Frontal cortex (tissue), 1 donor: Measurements from ENCODE around the gene TOMM40. TPM values are rescaled to one million over a fixed set of nuclear protein-coding genes. Genes with fewer than 3 reads are reported as not detected.

Experiments used
- total RNA-seq: library from RNA; depleted of rRNA; stranded (reverse); fragments of >200 nt; gene quantifications from one replicate; pipeline ENCODE4 v1.2.3, GENCODE V29; 2014

Gene TOMM40
- total RNA-seq, 1 donor from 2014 or later: 30.6 TPM

Other genes starting within 250 kb of the TOMM40 start
- gene PVR, start 247.3 kb upstream of the TOMM40 start, total RNA-seq: 23.2 TPM
- 0.82 TPM for gene CEACAM19, start 219.8 kb upstream of the TOMM40 start, total RNA-seq
- not detected for gene CEACAM16, start 192.1 kb upstream of the TOMM40 start, total RNA-seq
- 0.41 TPM for gene BCL3, start 142.5 kb upstream of the TOMM40 start, total RNA-seq
- not detected for gene CBLC, start 113.4 kb upstream of the TOMM40 start, total RNA-seq
- 5.7 TPM for gene BCAM, start 82.2 kb upstream of the TOMM40 start, total RNA-seq
- 26.1 TPM for gene NECTIN2, start 45.0 kb upstream of the TOMM40 start, total RNA-seq
- gene APOE, start 14.5 kb downstream of the TOMM40 start, total RNA-seq: 77.0 TPM
- gene APOC1, start 23.4 kb downstream of the TOMM40 start, total RNA-seq: 2.9 TPM
- gene APOC4, start 51.0 kb downstream of the TOMM40 start, total RNA-seq: not detected
- gene APOC2, start 54.8 kb downstream of the TOMM40 start, total RNA-seq: 0.41 TPM
- gene CLPTM1, start 64.1 kb downstream of the TOMM40 start, total RNA-seq: 35.1 TPM
- 0.41 TPM for gene RELB, start 110.2 kb downstream of the TOMM40 start, total RNA-seq
- 5.3 TPM for gene CLASRP, start 147.8 kb downstream of the TOMM40 start, total RNA-seq
- gene ZNF296, start 185.2 kb downstream of the TOMM40 start, total RNA-seq: under 0.01 TPM
- gene GEMIN7, start 188.0 kb downstream of the TOMM40 start, total RNA-seq: 11.8 TPM
- gene PPP1R37, start 201.9 kb downstream of the TOMM40 start, total RNA-seq: 24.1 TPM